ENCODE data around the gene HYCC2.

DNA sequence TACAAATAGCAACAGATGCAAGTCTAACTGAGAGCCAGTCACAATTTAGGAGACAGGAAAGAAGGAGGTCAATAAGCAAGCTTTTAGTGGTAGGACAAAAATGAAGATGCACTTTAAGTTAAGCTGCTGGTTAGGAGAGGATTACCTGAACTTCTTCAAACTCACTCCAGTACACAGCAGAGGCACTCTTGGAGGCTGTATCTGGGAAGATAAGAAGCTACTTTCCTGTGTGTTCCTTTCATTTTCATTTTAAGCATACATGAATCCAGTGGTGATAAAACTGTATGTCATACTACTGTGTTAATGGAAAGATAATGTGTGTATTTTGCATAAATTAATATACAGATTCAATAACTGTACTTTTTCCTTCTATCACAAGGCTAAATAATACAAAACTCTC, 49.6 kb downstream of the HYCC2 start:
- TF ChIP-seq, protein P1, sequence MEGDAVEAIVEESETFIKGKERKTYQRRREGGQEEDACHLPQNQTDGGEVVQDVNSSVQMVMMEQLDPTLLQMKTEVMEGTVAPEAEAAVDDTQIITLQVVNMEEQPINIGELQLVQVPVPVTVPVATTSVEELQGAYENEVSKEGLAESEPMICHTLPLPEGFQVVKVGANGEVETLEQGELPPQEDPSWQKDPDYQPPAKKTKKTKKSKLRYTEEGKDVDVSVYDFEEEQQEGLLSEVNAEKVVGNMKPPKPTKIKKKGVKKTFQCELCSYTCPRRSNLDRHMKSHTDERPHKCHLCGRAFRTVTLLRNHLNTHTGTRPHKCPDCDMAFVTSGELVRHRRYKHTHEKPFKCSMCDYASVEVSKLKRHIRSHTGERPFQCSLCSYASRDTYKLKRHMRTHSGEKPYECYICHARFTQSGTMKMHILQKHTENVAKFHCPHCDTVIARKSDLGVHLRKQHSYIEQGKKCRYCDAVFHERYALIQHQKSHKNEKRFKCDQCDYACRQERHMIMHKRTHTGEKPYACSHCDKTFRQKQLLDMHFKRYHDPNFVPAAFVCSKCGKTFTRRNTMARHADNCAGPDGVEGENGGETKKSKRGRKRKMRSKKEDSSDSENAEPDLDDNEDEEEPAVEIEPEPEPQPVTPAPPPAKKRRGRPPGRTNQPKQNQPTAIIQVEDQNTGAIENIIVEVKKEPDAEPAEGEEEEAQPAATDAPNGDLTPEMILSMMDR (optimal IDR thresholded peaks at IDR 0.05 in 1 of 3, IDR thresholded peaks at IDR 0.05 in 1 of 3, conservative IDR thresholded peaks at IDR 0.05 in 1 of 3; ENCODE audit: extremely low read depth in 1 of 3, insufficient read depth in 2 of 3, low read length in 3 of 3) = no peak
- no peak for TF ChIP-seq EZH2 (IDR thresholded peaks at IDR 0.05; ENCODE audit: low read length)
